Parathyroid adenoma (tissue), 2 donors: ENCODE results near the gene CAVIN1.
"Not testable (repeated sequence)": the region's sequence is repeated elsewhere in the genome, so short reads cannot be mapped to it uniquely, and the experiment has no call there.

Experiments used
- H2AFZ ChIP-seq: fragments of 300-600 bp; sonication (generic); one replicate; pipeline ENCODE4 v1.7.0; 2017; ENCODE audit warnings: antibody characterized with exemption, mild to moderate bottlenecking
- H3K27ac ChIP-seq: fragments of 300-600 bp; sonication (generic); one replicate; pipeline ENCODE4 v1.7.0; 2017
- H3K27me3 ChIP-seq: fragments of 300-600 bp; sonication (generic); one replicate; pipeline ENCODE4 v1.7.0; 2017; ENCODE audit warnings: low read length; ENCODE audit not compliant: control insufficient read depth, insufficient read depth
- H3K36me3 ChIP-seq: fragments of 300-600 bp; sonication (generic); one replicate; pipeline ENCODE4 v1.7.0; 2017; ENCODE audit warnings: low read length; ENCODE audit not compliant: control insufficient read depth, insufficient read depth
- H3K4me1 ChIP-seq: fragments of 300-600 bp; sonication (generic); one replicate; pipeline ENCODE4 v1.7.0; 2017; ENCODE audit warnings: control low read depth
- H3K4me2 ChIP-seq: fragments of 300-600 bp; sonication (generic); one replicate; pipeline ENCODE4 v1.7.0; 2017; ENCODE audit warnings: low read length
- H3K4me3 ChIP-seq: fragments of 300-600 bp; sonication (generic); one replicate; pipeline ENCODE4 v1.7.0; 2017; ENCODE audit warnings: low read depth, low read length
- H3K79me2 ChIP-seq: fragments of 300-600 bp; sonication (generic); one replicate; pipeline ENCODE4 v1.7.0; 2017; ENCODE audit warnings: control low read depth
- H3K9ac ChIP-seq: fragments of 300-600 bp; sonication (generic); one replicate; pipeline ENCODE4 v1.7.0; 2017; ENCODE audit warnings: mild to moderate bottlenecking
- H3K9me3 ChIP-seq: fragments of 300-600 bp; sonication (generic); one replicate; pipeline ENCODE4 v1.7.0; 2017; ENCODE audit warnings: low read length; ENCODE audit not compliant: control insufficient read depth
- TF ChIP-seq, protein P1 (sequence below): fragments of 300-600 bp; sonication (generic); IDR thresholded peaks from one replicate; pipeline ENCODE4 v1.7.0; 2017; ENCODE audit warnings: antibody characterized with exemption, mild to moderate bottlenecking
- donor health status: primary hyperparathyroidism.

Gene CAVIN1

DNA sequence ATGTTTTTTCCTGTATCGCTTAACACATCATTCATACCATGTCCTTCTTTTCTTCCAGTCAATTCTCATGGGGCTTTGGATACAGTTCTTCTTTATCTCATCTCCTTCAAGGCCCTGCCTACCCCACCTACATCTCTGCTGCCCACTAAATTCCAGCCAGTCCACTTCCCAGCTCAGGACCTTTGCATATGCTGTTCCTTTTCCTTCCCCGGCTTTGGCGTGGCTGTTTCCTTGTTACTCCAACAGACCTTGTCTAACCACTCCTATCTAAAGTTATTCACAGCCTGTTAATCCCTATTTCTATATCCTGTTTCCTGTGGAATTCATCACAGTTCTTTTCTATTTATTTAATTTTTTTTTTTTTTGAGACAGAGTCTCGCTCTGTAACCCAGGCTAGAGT is 28.2 kb downstream of the CAVIN1 start:
- no peak overlapping the region for H3K4me2 ChIP-seq
- no peak overlapping the region for H3K27ac ChIP-seq
- no peaks in the 10 kb centered on the region for H3K36me3 ChIP-seq
- no peak overlapping the region for H2AFZ ChIP-seq
- no peaks in the 10 kb centered on the region for H3K4me1 ChIP-seq
- H3K4me3 ChIP-seq = no peak overlapping the region
- TF ChIP-seq, protein P1, sequence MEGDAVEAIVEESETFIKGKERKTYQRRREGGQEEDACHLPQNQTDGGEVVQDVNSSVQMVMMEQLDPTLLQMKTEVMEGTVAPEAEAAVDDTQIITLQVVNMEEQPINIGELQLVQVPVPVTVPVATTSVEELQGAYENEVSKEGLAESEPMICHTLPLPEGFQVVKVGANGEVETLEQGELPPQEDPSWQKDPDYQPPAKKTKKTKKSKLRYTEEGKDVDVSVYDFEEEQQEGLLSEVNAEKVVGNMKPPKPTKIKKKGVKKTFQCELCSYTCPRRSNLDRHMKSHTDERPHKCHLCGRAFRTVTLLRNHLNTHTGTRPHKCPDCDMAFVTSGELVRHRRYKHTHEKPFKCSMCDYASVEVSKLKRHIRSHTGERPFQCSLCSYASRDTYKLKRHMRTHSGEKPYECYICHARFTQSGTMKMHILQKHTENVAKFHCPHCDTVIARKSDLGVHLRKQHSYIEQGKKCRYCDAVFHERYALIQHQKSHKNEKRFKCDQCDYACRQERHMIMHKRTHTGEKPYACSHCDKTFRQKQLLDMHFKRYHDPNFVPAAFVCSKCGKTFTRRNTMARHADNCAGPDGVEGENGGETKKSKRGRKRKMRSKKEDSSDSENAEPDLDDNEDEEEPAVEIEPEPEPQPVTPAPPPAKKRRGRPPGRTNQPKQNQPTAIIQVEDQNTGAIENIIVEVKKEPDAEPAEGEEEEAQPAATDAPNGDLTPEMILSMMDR = no peak
- no peak overlapping the region for H3K9ac ChIP-seq
- H3K9me3 ChIP-seq = no peaks in the 10 kb centered on the region
- H3K27me3 ChIP-seq = no peaks in the 10 kb centered on the region
- no peaks in the 10 kb centered on the region for H3K79me2 ChIP-seq

DNA sequence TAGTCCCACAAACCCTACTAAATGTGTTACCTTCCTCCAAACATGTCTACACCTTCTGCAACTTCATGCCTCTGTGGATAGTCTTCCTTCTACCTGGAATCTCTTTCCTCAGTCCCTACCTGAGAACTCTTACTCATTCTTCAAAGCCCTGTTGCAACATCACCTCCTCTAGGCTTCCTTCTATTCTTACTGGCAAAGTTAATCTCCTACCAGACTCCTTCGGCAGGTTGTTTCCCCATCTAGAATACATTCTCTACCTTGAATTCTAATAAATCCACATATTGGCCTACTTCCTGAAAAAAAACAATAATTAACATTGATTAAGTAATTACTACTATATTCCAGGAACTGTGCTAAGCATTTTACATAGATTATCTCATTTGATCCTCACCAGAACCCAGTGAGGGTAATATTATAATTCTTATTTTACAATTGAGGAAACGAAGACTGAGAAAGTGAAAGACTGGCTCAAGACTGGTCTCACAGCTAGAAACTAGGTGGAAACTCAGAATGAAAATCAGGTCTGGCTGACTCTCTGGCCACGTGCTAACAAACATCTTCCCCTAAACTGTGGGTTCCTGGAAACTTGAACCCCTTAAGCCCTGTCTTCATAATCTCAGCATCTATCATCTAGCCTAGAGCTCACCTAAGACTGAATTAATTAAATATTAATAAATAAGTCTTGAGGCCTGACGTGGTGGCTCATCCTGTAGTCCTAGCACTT is 30.2 kb downstream of the CAVIN1 start:
- H3K27me3 ChIP-seq = no peaks in the 10 kb centered on the region
- H3K9me3 ChIP-seq = no peaks in the 10 kb centered on the region
- H3K4me1 ChIP-seq = peaks cover 2% of the 10 kb centered on the region
- no peaks in the 10 kb centered on the region for H3K36me3 ChIP-seq
- no peak overlapping the region for H3K27ac ChIP-seq
- no peak overlapping the region for H3K4me3 ChIP-seq
- no peak overlapping the region for H3K9ac ChIP-seq
- no peak overlapping the region for H3K4me2 ChIP-seq
- TF ChIP-seq, protein P1 = no peak
- H3K79me2 ChIP-seq = no peaks in the 10 kb centered on the region
- no peak overlapping the region for H2AFZ ChIP-seq

DNA sequence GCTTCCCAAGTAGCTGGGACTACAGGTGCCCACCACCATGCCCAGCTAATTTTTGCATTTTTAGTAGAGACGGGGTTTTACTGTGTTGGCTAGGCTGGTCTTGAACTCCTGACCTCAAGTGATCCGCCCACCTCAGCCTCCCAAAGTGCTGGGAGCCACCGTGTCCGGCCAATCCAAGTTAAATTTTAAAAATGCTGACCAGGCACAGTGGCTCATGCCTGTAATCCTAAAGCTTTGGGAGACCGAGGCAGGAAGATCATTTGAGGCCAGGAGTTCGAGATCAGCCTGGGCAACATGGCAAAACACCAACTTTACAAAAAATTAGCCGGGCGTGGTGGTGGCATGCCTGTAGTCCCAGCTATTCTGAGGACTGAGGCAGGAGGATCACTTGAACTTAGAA is 31.6 kb downstream of the CAVIN1 start:
- H3K36me3 ChIP-seq, H3K9ac ChIP-seq, H3K79me2 ChIP-seq, H3K27ac ChIP-seq, H3K9me3 ChIP-seq, H3K4me2 ChIP-seq, H3K27me3 ChIP-seq, H2AFZ ChIP-seq, H3K4me3 ChIP-seq, H3K4me1 ChIP-seq: not testable (repeated sequence)

DNA sequence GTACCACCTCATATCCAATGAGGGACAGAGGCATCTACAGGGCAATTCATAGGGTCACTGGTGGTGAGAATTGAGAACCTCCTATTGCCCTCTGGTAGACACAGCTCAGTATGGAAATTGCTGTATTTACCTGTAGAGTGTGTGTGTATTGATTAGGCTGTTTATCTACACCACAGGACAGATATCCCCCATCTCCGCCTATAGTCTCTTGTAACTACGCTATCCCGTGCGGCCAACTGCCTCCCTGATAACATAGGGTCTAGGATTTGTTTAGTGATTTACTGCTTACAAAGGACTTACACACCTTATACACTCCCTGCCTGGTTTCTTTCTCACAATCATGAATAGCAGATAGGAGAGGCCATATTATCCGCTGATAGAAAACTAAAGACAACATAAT is 33.2 kb downstream of the CAVIN1 start:
- Histone ChIP-seq H3K4me3 (no peak overlapping the region), H3K36me3 (no peaks in the 10 kb centered on the region), H3K4me1 (peaks cover 7% of the 10 kb centered on the region), H2AFZ (peak overlapping the region; percentile 41), H3K27me3 (no peaks in the 10 kb centered on the region), H3K79me2 (peaks cover 13% of the 10 kb centered on the region), H3K4me2 (no peak overlapping the region), H3K27ac (no peak overlapping the region), H3K9me3 (no peaks in the 10 kb centered on the region), H3K9ac (no peak overlapping the region)
- TF ChIP-seq, protein P1 = no peak

DNA sequence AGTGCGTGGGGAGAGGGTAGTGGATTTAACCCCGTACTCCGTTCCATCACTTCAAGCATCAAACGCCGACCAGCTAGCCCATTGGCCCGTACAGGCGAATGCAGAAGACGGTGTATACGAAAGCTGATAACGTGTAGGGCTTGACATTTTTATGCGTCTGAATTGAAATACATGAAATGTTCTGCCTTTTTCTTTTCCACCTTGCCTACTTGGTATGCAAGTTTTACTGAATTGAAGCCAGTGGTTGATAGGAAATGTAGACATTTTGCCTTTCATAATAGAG is 34.0 kb downstream of the CAVIN1 start:
- Histone ChIP-seq H3K4me3 (peak overlapping the region; percentile 82), H3K79me2 (peaks cover 18% of the 10 kb centered on the region), H3K36me3 (no peaks in the 10 kb centered on the region), H3K27ac (peak overlapping the region; percentile 85), H3K4me1 (peaks cover 7% of the 10 kb centered on the region), H3K27me3 (no peaks in the 10 kb centered on the region), H3K9ac (no peak overlapping the region), H3K4me2 (peak overlapping the region; percentile 88), H2AFZ (peak overlapping the region; percentile 90), H3K9me3 (no peaks in the 10 kb centered on the region)
- TF ChIP-seq, protein P1 = no peak
